Fibroblast of lung (primary cell): Measurements from ENCODE around the gene NUTM1. TPM values are rescaled to one million over a fixed set of nuclear protein-coding genes. Genes with fewer than 3 reads are reported as not detected.
A peak's percentile ranks its signal among the peaks of the same experiment; 100 is the strongest.

ENCODE experiments used
- DNase-seq, 2 donors: peaks; one replicate each; pipeline versions ENCODE4 v3.0.0 to v3.0.0-alpha.2; 2010; ENCODE audit warnings: low read depth in 2 of 2
- H2AFZ ChIP-seq: 2 replicates; pipeline ENCODE4 v1.5.1; 2012; ENCODE audit warnings: low read length, control low read depth, inconsistent platforms
- H3K27ac ChIP-seq: 2 replicates; pipeline ENCODE4 v1.5.1; 2011; ENCODE audit warnings: low read length, control low read depth; ENCODE audit not compliant: insufficient read depth
- H3K27me3 ChIP-seq: 2 replicates; pipeline ENCODE4 v1.5.1; 2011; ENCODE audit warnings: mild to moderate bottlenecking, low read length; ENCODE audit not compliant: control insufficient read depth, insufficient read depth
- H3K36me3 ChIP-seq: 2 replicates; pipeline ENCODE4 v1.5.1; 2011; ENCODE audit warnings: low read length; ENCODE audit not compliant: control insufficient read depth, insufficient read depth
- H3K4me1 ChIP-seq: 2 replicates; pipeline ENCODE4 v1.5.1; 2011; ENCODE audit warnings: low read length; ENCODE audit not compliant: control insufficient read depth, insufficient read depth; ENCODE audit errors: extremely low read depth
- H3K4me2 ChIP-seq: 2 replicates; pipeline ENCODE4 v1.5.1; 2011; ENCODE audit warnings: low read length, control low read depth; ENCODE audit not compliant: insufficient read depth; ENCODE audit errors: extremely low read depth
- H3K4me3 ChIP-seq, 4 experiments: fragments of 200-600 bp in 1 of 4; sonication (generic) in 1 of 4; replicated peaks in 1 of 4; 2 replicates each; pipeline ENCODE4 v1.5.1; 2011 to 2016; ENCODE audit warnings: low read length in 4 of 4, low read depth in 3 of 4, mild to moderate bottlenecking in 3 of 4, control low read depth in 2 of 4, inconsistent platforms in 1 of 4, mixed read lengths in 1 of 4; ENCODE audit not compliant: insufficient read depth in 1 of 4; ENCODE audit errors: control extremely low read depth in 1 of 4
- H3K79me2 ChIP-seq: 2 replicates; pipeline ENCODE4 v1.5.1; 2012; ENCODE audit warnings: mild to moderate bottlenecking, low read length, inconsistent platforms; ENCODE audit not compliant: control insufficient read depth, insufficient read depth
- H3K9ac ChIP-seq: 2 replicates; pipeline ENCODE4 v1.5.1; 2011; ENCODE audit warnings: mild to moderate bottlenecking, low read length, control low read depth; ENCODE audit not compliant: insufficient read depth
- H3K9me3 ChIP-seq: 2 replicates; pipeline ENCODE4 v1.5.1; 2012; ENCODE audit warnings: low read depth, low read length; ENCODE audit not compliant: control insufficient read depth, insufficient read depth
- H4K20me1 ChIP-seq: 2 replicates; pipeline ENCODE4 v1.5.1; 2011; ENCODE audit warnings: low read length; ENCODE audit not compliant: control insufficient read depth, insufficient read depth; ENCODE audit errors: extremely low read depth
- EZH2 ChIP-seq: IDR thresholded peaks from 2 replicates; pipeline ENCODE4 v1.5.1; 2012; ENCODE audit warnings: low read length, control low read depth, mild to moderate bottlenecking; ENCODE audit errors: missing control alignments
- polyA plus RNA-seq, 2 donors: library from polyadenylated mRNA; depleted of rRNA in 1 of 2; stranded (reverse) in 1 of 2; unstranded in 1 of 2; fragments of >200 nt; gene quantifications; 2 replicates each; pipeline ENCODE4 v1.2.1, GENCODE V29; 2011 to 2012; ENCODE audit warnings: missing spikeins in 1 of 2
- total RNA-seq: library from RNA; depleted of rRNA; stranded (reverse); fragments of >200 nt; gene quantifications from 2 replicates; pipeline ENCODE4 v1.2.1, GENCODE V29; 2014
- TF ChIP-seq, protein P1 (sequence below), 2 donors: IDR thresholded peaks in 1 of 2; conservative IDR thresholded peaks in 1 of 2; 1 replicate in 1 of 2; 2 replicates in 1 of 2; pipeline ENCODE4 v1.5.1; 2011 to 2012; ENCODE audit warnings: low read length in 2 of 2, control low read depth in 1 of 2, inconsistent platforms in 1 of 2, low read depth in 1 of 2, mild to moderate bottlenecking in 1 of 2

NUTM1 gene
- total and polyA plus RNA-seq, 2 donors (not counting 1 experiment from before 2014, with no cell fraction given): not detected

DNA sequence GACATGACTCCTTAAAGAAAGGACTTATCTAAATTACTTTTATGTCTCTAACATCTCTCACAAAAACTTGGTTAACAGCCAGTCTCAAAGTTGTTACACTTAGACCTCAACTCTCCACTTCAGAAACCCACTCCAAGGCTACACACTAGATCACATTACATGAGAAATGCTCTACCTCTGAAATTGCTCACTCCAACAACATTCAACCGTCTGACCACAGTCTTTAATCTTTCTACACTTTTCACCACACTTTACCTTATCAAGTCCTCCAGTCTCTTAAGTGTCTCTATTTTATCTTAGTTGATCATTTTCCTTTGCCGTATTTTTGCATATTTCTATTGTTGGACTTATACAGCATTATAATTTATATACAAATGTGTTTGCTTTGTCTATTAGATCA, 11.3 kb upstream of the NUTM1 start:
- no peak for TF ChIP-seq EZH2
- TF ChIP-seq, protein P1, sequence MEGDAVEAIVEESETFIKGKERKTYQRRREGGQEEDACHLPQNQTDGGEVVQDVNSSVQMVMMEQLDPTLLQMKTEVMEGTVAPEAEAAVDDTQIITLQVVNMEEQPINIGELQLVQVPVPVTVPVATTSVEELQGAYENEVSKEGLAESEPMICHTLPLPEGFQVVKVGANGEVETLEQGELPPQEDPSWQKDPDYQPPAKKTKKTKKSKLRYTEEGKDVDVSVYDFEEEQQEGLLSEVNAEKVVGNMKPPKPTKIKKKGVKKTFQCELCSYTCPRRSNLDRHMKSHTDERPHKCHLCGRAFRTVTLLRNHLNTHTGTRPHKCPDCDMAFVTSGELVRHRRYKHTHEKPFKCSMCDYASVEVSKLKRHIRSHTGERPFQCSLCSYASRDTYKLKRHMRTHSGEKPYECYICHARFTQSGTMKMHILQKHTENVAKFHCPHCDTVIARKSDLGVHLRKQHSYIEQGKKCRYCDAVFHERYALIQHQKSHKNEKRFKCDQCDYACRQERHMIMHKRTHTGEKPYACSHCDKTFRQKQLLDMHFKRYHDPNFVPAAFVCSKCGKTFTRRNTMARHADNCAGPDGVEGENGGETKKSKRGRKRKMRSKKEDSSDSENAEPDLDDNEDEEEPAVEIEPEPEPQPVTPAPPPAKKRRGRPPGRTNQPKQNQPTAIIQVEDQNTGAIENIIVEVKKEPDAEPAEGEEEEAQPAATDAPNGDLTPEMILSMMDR (conservative IDR thresholded peaks at IDR 0.05 in 1 of 2, IDR thresholded peaks at IDR 0.05 in 1 of 2; ENCODE audit: low read depth in 1 of 2, low read length in 2 of 2): no peak
- H2AFZ ChIP-seq: no peak overlapping the region

GRCh38 chr15:34332553-34333120, 10.5 kb upstream of the NUTM1 start:
- Histone ChIP-seq H3K4me2 (no peak overlapping the region), H4K20me1 (no peaks in the 10 kb centered on the region), H3K79me2 (no peaks in the 10 kb centered on the region), H3K9ac (no peak overlapping the region), H3K9me3 (no peaks in the 10 kb centered on the region), H3K27me3 (no peaks in the 10 kb centered on the region), H3K4me3 (no peak overlapping the region), H3K27ac (no peak overlapping the region), H3K4me1 (peaks cover 7% of the 10 kb centered on the region), H2AFZ (no peak overlapping the region), H3K36me3 (no peaks in the 10 kb centered on the region)
- TF ChIP-seq, protein P1 (conservative IDR thresholded peaks at IDR 0.05 in 1 of 2, IDR thresholded peaks at IDR 0.05 in 1 of 2; ENCODE audit: low read depth in 1 of 2, low read length in 2 of 2): no peak
- TF ChIP-seq EZH2: no peak
- DNase-seq: no peak

More for the DNA sequence above, 11.3 kb upstream of the NUTM1 start:
- no peak overlapping the region for H3K4me3 ChIP-seq
- peaks cover 2% of the 10 kb centered on the region for H3K4me1 ChIP-seq
- H3K27me3 ChIP-seq: no peaks in the 10 kb centered on the region
- H3K79me2 ChIP-seq: no peaks in the 10 kb centered on the region
- H3K9me3 ChIP-seq: no peaks in the 10 kb centered on the region
- no peak overlapping the region for H3K27ac ChIP-seq
- H4K20me1 ChIP-seq: no peaks in the 10 kb centered on the region
- DNase-seq: peak in 1 of 2 donors; percentile 73
- no peak overlapping the region for H3K4me2 ChIP-seq
- no peak overlapping the region for H3K9ac ChIP-seq
- H3K36me3 ChIP-seq: no peaks in the 10 kb centered on the region

DNA sequence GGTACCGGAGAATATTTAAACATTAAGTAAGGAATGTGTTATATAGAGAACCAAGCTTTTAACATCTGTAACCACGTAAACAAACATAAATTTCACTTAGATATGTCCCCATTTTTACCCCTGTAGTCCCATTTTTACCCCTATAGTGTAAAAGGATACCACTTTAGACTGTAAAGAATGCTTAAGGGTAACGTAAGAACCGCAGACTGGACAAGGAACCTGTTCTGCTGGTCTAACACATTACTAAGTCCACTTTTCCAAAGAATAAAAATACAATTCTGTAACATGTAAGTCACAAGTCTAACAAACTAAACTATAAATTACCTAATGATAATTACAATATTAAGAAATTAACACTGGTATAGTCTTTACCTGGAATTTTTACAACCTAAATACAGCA, 8.4 kb upstream of the NUTM1 start:
- H3K36me3 ChIP-seq: no peaks in the 10 kb centered on the region
- peaks cover 7% of the 10 kb centered on the region for H3K4me1 ChIP-seq
- H3K27ac ChIP-seq: no peak overlapping the region
- peak overlapping the region; percentile 15 for H3K4me2 ChIP-seq
- H3K27me3 ChIP-seq: no peaks in the 10 kb centered on the region
- no peak for DNase-seq
- TF ChIP-seq, protein P1 (conservative IDR thresholded peaks at IDR 0.05 in 1 of 2, IDR thresholded peaks at IDR 0.05 in 1 of 2; ENCODE audit: low read depth in 1 of 2, low read length in 2 of 2): no peak
- TF ChIP-seq EZH2: no peak
- no peak overlapping the region for H2AFZ ChIP-seq
- H3K4me3 ChIP-seq: peak overlapping the region in 2 of 4 experiments; percentile 1 to 14
- no peak overlapping the region for H3K9ac ChIP-seq
- no peaks in the 10 kb centered on the region for H3K9me3 ChIP-seq
- H3K79me2 ChIP-seq: no peaks in the 10 kb centered on the region
- no peaks in the 10 kb centered on the region for H4K20me1 ChIP-seq
